ENCODE measurements around the gene OR1L6. TPM values are rescaled to one million over a fixed set of nuclear protein-coding genes. Genes with fewer than 3 reads are reported as not detected.

OR1L6 gene, protein sequence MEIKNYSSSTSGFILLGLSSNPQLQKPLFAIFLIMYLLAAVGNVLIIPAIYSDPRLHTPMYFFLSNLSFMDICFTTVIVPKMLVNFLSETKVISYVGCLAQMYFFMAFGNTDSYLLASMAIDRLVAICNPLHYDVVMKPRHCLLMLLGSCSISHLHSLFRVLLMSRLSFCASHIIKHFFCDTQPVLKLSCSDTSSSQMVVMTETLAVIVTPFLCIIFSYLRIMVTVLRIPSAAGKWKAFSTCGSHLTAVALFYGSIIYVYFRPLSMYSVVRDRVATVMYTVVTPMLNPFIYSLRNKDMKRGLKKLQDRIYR
- total RNA-seq (not detected), polyA plus RNA-seq (not detected)
- long read RNA-seq, donor 1 = 0 reads
- long read RNA-seq, donor 2 = 0 reads
- long read RNA-seq, donor 3 = 0 reads
- long read RNA-seq, donor 4 = 0 reads
- long read RNA-seq, donor 5 = 0 reads
- long read RNA-seq, donor 6 = 0 reads
- long read RNA-seq, donor 7 = 0 reads
- long read RNA-seq, donor 8 = 0 reads
- long read RNA-seq, donor 9 = 0 reads
- long read RNA-seq, donor 10 = 0 reads

DNA sequence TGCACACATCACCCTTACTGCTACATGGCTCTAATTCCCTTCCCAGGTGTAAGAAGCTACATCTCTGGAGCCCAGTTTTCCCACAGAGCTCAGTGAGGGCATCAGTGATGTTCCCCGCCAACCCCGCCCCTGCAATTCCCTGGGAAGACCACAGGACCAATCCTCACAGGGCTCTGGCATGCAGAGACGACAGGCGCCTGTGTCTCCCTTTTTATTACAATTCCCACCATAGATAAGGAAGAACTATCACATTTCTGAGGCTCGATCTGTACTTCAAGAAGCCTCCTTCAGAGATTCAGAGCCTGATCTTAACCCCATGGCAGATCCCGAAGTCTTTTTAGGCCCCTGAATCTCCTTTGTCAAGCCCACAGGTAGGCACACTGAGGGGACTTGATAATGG is at the start of gene OR1L6:
Gene OR1L6, plus strand, starts transcription at position 301 of the 400 bp plus-strand sequence. CDS start 7,545 bp downstream, outside the sequence.
- no peak for TF ChIP-seq EP300 (IDR thresholded peaks at IDR 0.05)
- no peak for TF ChIP-seq POLR2AphosphoS5 (IDR thresholded peaks at IDR 0.05)
- TF ChIP-seq POLR2A (IDR thresholded peaks at IDR 0.05) = no peak
- TF ChIP-seq CTCF (IDR thresholded peaks at IDR 0.05) = no peak

GRCh38 chr9:122695696-122696095 is 46.4 kb upstream of the OR1L6 start:
- DNase-seq = no peak

More for the DNA sequence above, at the start of gene OR1L6:
- Histone ChIP-seq H3K27me3 (no peaks in the 10 kb centered on the region), H3K4me1 (no peaks in the 10 kb centered on the region), H3K9me3 (peaks cover 0 to 41% (median 20%) of the 10 kb centered on the region in 4 donors), H3K27ac (no peak within 1 kb of the TSS), H3K4me3 (no peak within 1 kb of the TSS), H3K36me3 (no peaks in the 10 kb centered on the region)
- intact Hi-C loops (cut with DNase I; ENCODE audit: low total_unique reads) = no loop called here
- 69 to 76% (median 73%) methylated on average over 6 of the region's 6 CpGs for WGBS, 5 donors
- no peak for DNase-seq

DNA sequence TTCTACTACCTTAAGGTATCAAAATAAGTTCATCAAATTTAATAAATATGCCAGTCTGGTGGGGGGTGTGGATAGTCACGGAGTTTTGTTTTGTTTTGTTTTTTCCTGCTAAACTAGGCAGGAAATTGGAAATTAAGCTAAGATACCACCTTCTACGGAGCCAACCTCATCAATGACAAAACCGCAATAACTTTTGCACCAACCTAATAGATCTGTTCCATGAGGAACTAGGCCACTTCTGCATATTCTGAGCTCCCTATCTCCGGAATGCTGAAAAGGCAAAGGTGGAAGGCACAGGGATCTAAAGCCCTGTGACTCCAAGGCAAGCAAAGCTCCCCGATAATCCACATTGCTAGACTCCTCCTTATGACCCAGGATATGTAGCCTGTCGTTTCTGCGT is 24.1 kb upstream of the OR1L6 start:
- DNase-seq = no peak
- H3K4me1 ChIP-seq = no peaks in the 10 kb centered on the region
- H3K4me3 ChIP-seq = no peak overlapping the region
- WGBS, 5 donors = 80 to 90% (median 87%) methylated on average over 7 of the region's 7 CpGs
- H3K27ac ChIP-seq = no peak overlapping the region
- peaks cover 0 to 67% (median 32%) of the 10 kb centered on the region in 4 donors for H3K9me3 ChIP-seq
- TF ChIP-seq CTCF (IDR thresholded peaks at IDR 0.05) = no peak
- H3K27me3 ChIP-seq = no peaks in the 10 kb centered on the region
- H3K36me3 ChIP-seq = no peaks in the 10 kb centered on the region
- intact Hi-C loops (cut with DNase I; ENCODE audit: low total_unique reads) = no loop called here

More at GRCh38 chr9:122695696-122696095, 46.4 kb upstream of the OR1L6 start:
- no peak for TF ChIP-seq POLR2AphosphoS5 (IDR thresholded peaks at IDR 0.05)
- intact Hi-C loops (cut with DNase I; ENCODE audit: low total_unique reads) = no loop called here
- Histone ChIP-seq H3K27ac (no peak overlapping the region), H3K4me3 (no peak overlapping the region), H3K27me3 (no peaks in the 10 kb centered on the region), H3K36me3 (no peaks in the 10 kb centered on the region), H3K9me3 (peaks cover 0 to 35% (median 16%) of the 10 kb centered on the region in 4 donors), H3K4me1 (no peaks in the 10 kb centered on the region)
- WGBS, 5 donors = 88 to 99% (median 94%) methylated on average over 1 of the region's 1 CpG

DNA sequence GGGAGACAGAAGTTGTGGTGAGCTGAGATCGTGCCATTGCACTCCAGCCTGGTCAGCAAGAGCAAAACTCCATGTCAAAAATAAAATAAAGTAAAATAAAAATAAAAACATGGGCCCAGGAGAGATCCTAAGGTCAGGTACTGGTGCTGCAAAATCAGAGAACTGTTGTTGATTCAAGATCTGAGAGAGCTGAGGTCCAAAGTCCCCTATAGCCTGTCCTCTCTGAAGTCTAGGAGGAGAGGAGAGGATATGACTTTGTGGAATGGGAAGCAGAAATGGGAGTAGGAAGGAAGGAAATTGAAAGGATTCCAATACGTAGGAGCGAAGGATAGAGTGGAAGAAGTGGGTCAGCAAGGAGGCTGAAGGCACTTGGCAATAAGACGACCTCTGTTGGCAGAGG is 22.9 kb upstream of the OR1L6 start:
- no peak overlapping the region for H3K27ac ChIP-seq
- no peak for DNase-seq
- no peak for TF ChIP-seq CTCF (IDR thresholded peaks at IDR 0.05)
- TF ChIP-seq POLR2AphosphoS5 (IDR thresholded peaks at IDR 0.05) = no peak
- TF ChIP-seq EP300 (IDR thresholded peaks at IDR 0.05) = no peak
- no peak for TF ChIP-seq POLR2A (IDR thresholded peaks at IDR 0.05)
- H3K36me3 ChIP-seq = no peaks in the 10 kb centered on the region
- no peaks in the 10 kb centered on the region for H3K27me3 ChIP-seq
- H3K4me1 ChIP-seq = no peaks in the 10 kb centered on the region
- no peak overlapping the region for H3K4me3 ChIP-seq
- peaks cover 0 to 73% (median 40%) of the 10 kb centered on the region in 4 donors for H3K9me3 ChIP-seq
- WGBS, 5 donors = 67 to 83% (median 80%) methylated on average over 4 of the region's 4 CpGs
- intact Hi-C loops (cut with DNase I; ENCODE audit: low total_unique reads) = no loop called here

DNA sequence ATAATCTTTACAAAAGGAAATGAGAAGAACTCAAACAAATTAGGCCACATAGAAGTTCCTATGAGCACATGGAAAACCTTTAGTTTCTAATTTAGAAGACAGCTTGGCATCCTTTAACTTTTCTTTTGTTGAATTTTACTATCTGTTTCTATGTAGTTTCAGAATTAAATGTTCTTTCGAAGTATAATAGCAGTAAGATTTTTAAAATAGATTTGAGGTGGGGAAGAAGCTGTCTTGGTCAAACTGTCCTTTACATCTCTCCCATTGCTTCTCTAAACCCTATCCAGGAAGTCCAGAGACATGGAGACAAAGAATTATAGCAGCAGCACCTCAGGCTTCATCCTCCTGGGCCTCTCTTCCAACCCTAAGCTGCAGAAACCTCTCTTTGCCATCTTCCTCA is 18.4 kb upstream of the OR1L6 start, which contains the start of gene OR1L4:
Gene OR1L4, plus strand, starts transcription at position 301 of the 400 bp plus-strand sequence. Its CDS starts 0 bp downstream, at position 301.
- no peaks in the 10 kb centered on the region for H3K27me3 ChIP-seq
- 78 to 93% (median 86%) methylated on average over 1 of the region's 1 CpG for WGBS, 5 donors
- peaks cover 0 to 78% (median 67%) of the 10 kb centered on the region in 4 donors for H3K9me3 ChIP-seq
- DNase-seq = no peak
- intact Hi-C loops (cut with DNase I; ENCODE audit: low total_unique reads) = no loop called here
- TF ChIP-seq CTCF (IDR thresholded peaks at IDR 0.05) = no peak
- no peak for TF ChIP-seq EP300 (IDR thresholded peaks at IDR 0.05)
- TF ChIP-seq POLR2AphosphoS5 (IDR thresholded peaks at IDR 0.05) = no peak
- no peak for TF ChIP-seq POLR2A (IDR thresholded peaks at IDR 0.05)
- no peak within 1 kb of the TSS for H3K27ac ChIP-seq
- no peaks in the 10 kb centered on the region for H3K4me1 ChIP-seq
- H3K4me3 ChIP-seq = no peak within 1 kb of the TSS
- no peaks in the 10 kb centered on the region for H3K36me3 ChIP-seq

All from stomach (tissue), 19 donors.